Karpas-422 (cell line): ENCODE measurements around the gene HNRNPUL2. TPM values are rescaled to one million over a fixed set of nuclear protein-coding genes. Genes with fewer than 3 reads are reported as not detected.
A peak's percentile ranks its signal among the peaks of the same experiment; 100 is the strongest.
"Not testable (repeated sequence)": the region's sequence is repeated elsewhere in the genome, so short reads cannot be mapped to it uniquely, and the experiment has no call there.

Experiments
- DNase-seq: peaks from one replicate; pipeline ENCODE4 v3.0.0-alpha.2; 2015
- H2AFZ ChIP-seq: fragments of 200-600 bp; sonication (generic); 2 replicates; pipeline ENCODE4 v1.6.1; 2014; ENCODE audit warnings: antibody characterized with exemption, low read length, mixed read lengths
- H3K27ac ChIP-seq: fragments of 200-600 bp; sonication (generic); 2 replicates; pipeline ENCODE4 v1.5.1; 2014; ENCODE audit warnings: mild to moderate bottlenecking, low read length, moderate library complexity
- H3K27me3 ChIP-seq: fragments of 200-600 bp; sonication (generic); 2 replicates; pipeline ENCODE4 v1.6.1; 2014; ENCODE audit warnings: low read length, mixed read lengths
- H3K36me3 ChIP-seq: fragments of 200-600 bp; sonication (generic); 2 replicates; pipeline ENCODE4 v1.6.1; 2014; ENCODE audit warnings: low read length, mixed read lengths; ENCODE audit not compliant: insufficient read depth
- H3K4me1 ChIP-seq: fragments of 200-600 bp; sonication (generic); 2 replicates; pipeline ENCODE4 v1.6.1; 2014; ENCODE audit warnings: mild to moderate bottlenecking, low read length, mixed read lengths
- H3K4me2 ChIP-seq: fragments of 200-600 bp; sonication (generic); 2 replicates; pipeline ENCODE4 v1.6.1; 2014; ENCODE audit warnings: low read length, low read depth, mild to moderate bottlenecking; ENCODE audit not compliant: poor library complexity, severe bottlenecking
- H3K4me3 ChIP-seq: fragments of 200-600 bp; sonication (generic); 2 replicates; pipeline ENCODE4 v1.5.1; 2014; ENCODE audit warnings: mild to moderate bottlenecking, antibody characterized with exemption, low read length, mixed read lengths
- H3K79me2 ChIP-seq: fragments of 200-600 bp; sonication (generic); 2 replicates; pipeline ENCODE4 v1.6.1; 2014; ENCODE audit warnings: mild to moderate bottlenecking, low read length, mixed read lengths
- H3K9ac ChIP-seq: fragments of 200-600 bp; sonication (generic); 2 replicates; pipeline ENCODE4 v1.6.0; 2014; ENCODE audit warnings: low read length
- H3K9me2 ChIP-seq: fragments of 200-600 bp; sonication (generic), shearing (Covaris generic); replicated peaks from 2 replicates; pipeline ENCODE4 v1.6.0; 2014; ENCODE audit warnings: mild to moderate bottlenecking, low read length, moderate library complexity; ENCODE audit not compliant: insufficient read depth
- H3K9me3 ChIP-seq: fragments of 300-700, 200-600 bp; sonication (generic); 2 replicates; pipeline ENCODE4 v1.6.1; 2014; ENCODE audit warnings: low read length, mixed read lengths
- H4K20me1 ChIP-seq: fragments of 200-600 bp; sonication (generic); 2 replicates; pipeline ENCODE4 v1.6.1; 2014; ENCODE audit warnings: mild to moderate bottlenecking, antibody characterized with exemption, low read length, low read depth; ENCODE audit not compliant: insufficient read depth
- total RNA-seq: library from RNA; depleted of rRNA; stranded (reverse); fragments of >200 nt; shearing (Covaris generic); gene quantifications from 2 replicates; pipeline ENCODE4 v1.2.3, GENCODE V29; 2014; ENCODE audit warnings: low replicate concordance

HNRNPUL2 gene
- total RNA-seq, 1 experiment from 2014 or later, result 13.9 TPM

DNA sequence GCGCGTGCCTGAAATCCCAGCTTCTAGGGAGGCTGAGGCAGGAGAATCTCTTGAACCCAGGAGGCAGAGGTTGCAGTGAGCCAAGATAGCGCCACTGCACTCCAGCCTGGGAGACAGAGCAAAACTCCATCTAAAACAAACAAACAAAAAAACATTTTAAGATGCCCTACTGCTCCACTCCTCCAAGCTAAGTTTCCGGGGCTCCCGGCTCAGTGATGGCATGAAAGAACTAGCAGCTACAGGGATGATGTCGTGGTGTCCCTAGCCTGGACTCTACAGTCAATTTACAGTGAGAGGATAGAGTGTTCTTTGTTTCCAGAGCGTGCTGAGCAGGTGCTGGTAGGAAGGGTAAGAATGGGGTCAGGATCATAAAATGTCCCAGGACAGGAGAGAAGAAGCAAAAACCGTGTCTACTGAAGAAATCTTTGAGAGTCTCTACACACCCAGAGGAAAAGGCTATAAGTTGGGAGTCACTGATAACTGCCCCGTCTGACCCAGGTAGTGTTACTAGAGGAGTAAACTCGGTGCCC is 27.9 kb upstream of the HNRNPUL2 start:
- Histone ChIP-seq H4K20me1 (no peaks in the 10 kb centered on the region), H3K4me1 (peaks cover 20% of the 10 kb centered on the region), H3K79me2 (peaks cover 17% of the 10 kb centered on the region), H3K27ac (no peak overlapping the region), H3K4me3 (no peak overlapping the region; the same call in 1 of the 2 replicates), H3K27me3 (no peaks in the 10 kb centered on the region), H3K4me2 (peak overlapping the region; percentile 66), H2AFZ (no peak overlapping the region), H3K9ac (no peak overlapping the region; the same call in 1 of the 2 replicates), H3K9me3 (no peaks in the 10 kb centered on the region), H3K36me3 (no peaks in the 10 kb centered on the region), H3K9me2 (no peaks in the 10 kb centered on the region)
- no peak for DNase-seq

DNA sequence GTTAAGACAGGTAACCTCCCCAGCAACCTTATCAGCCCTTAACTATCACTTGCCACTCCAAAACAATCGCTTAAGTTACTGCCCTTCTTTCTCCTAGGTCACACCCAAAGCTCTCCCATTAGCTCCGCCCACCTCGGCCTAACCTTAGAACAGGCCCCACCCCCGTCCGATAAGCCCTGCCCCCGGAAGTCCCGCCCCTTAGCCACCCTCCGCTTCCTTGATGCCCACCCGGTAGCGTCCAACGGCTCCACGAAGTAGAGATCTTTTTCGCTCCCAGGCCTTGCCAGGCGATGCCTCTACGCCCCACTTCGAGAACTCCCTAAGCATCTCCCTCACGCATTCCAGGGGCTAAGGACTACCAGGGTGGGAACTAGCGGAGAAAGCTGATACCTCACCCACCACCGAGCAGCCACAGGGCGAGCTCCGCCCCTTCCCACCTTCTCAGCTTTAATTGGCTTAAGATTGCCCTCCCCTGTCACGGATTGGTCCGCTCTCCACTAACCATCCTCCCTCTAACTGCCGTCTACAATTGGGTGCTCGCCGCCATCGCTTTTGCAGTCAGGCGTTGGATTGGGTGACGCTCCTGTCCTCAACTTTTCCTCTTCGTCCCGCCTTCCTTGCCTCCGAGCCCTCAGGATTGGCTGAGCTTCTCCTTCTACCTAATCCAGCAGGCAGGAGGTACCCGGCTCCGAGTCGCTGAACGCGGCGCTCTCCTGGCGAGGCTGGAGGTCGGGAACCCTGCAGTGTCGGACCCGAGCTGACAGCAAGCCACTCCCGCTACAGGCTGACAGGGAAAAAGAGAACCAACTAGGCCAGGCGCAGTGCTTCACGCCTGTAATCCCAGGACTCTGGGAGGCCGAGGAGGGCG is 26.7 kb upstream of the HNRNPUL2 start, which contains the start of gene ZBTB3:
Gene ZBTB3, minus strand, starts transcription at position 425 of the 868 bp plus-strand sequence. CDS start 496 bp downstream, outside the sequence.
- Histone ChIP-seq H3K27me3 (no peaks in the 10 kb centered on the region), H3K4me3 (peak within 1 kb of the TSS; percentile 84), H3K36me3 (no peaks in the 10 kb centered on the region), H3K4me1 (peaks cover 16% of the 10 kb centered on the region), H3K9me3 (no peaks in the 10 kb centered on the region), H4K20me1 (no peaks in the 10 kb centered on the region), H3K4me2 (peak within 1 kb of the TSS; percentile 66), H3K79me2 (peaks cover 17% of the 10 kb centered on the region), H2AFZ (peak within 1 kb of the TSS; percentile 87; the same call in 1 of the 2 replicates), H3K27ac (peak within 1 kb of the TSS; percentile 79), H3K9ac (peak within 1 kb of the TSS; percentile 87), H3K9me2 (no peaks in the 10 kb centered on the region)
- DNase-seq, result peak; percentile 98

DNA sequence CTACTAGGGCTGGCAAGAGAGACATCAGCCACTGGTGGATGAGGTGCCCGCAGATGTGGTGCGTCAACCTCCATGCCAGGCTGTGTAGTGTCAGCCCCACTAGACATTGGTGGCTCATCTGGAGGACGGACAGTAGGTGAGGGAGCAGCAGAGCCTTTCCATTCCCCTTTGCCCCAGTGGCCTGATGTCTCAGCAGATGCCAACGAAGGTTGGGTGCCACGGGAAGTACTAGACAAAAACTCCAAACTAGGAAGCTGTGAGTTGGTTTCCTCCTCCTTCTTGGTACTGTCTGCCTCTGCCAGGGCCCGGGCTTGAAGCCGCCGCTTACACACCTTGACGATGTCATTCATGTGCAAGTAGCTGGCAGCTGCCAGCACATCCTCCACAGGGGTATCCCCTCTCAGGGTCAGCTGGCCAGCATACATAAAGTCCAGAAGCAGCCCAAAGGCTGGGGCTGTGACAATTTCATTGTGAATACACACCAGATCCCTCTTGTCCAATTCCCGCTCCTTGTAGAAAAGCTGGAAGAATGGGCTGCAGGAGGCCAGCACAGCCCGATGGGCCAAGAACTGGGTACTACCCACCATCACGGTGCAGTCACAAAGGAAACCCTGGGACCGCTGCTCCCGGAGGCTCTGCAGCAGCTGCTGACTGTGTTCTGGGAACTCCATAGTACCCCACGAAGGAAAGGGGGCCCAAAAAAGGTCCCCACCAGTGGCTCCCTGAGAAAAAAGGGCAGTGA is 25.9 kb upstream of the HNRNPUL2 start:
- no peak overlapping the region for H2AFZ ChIP-seq
- H3K4me2 ChIP-seq, result peak overlapping the region; percentile 65
- no peaks in the 10 kb centered on the region for H3K36me3 ChIP-seq
- H3K4me1 ChIP-seq, result peaks cover 17% of the 10 kb centered on the region
- H3K9ac ChIP-seq, result peak overlapping the region; percentile 87
- H3K79me2 ChIP-seq, result peaks cover 17% of the 10 kb centered on the region
- no peak for DNase-seq
- no peaks in the 10 kb centered on the region for H3K9me3 ChIP-seq
- H4K20me1 ChIP-seq, result no peaks in the 10 kb centered on the region
- peak overlapping the region; percentile 84 for H3K4me3 ChIP-seq
- no peaks in the 10 kb centered on the region for H3K27me3 ChIP-seq
- H3K27ac ChIP-seq, result no peak overlapping the region
- H3K9me2 ChIP-seq, result no peaks in the 10 kb centered on the region

DNA sequence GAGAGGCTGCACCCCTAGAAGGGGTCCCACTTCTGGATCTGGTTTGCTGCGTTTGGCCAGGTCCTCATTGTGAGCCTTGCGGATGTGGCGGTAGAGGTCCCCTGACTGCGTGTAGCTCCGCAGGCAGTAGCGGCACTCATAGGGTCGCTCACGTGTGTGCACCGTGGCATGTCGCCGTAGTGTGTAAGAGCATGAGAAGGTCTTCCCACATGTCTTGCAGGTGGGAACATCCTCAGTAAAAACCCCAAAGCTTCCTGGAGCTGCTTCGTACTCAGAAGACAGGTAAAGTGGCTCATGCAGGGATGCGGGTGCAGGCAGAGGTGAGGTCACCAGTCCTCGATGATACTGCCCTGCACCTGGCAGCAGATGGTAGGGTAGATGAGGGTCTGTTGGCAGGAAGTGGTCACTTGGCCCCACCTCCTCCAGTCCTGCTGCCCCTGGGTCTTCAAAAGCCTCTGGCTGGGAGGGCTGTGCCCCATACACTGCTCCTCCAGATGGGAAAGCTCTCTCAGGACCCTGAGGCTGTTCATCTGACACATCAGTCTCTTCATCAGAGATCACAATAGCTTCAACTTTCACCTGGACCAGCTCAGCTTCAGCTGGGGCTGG is 25.0 kb upstream of the HNRNPUL2 start:
- Histone ChIP-seq H3K9ac (peak overlapping the region; percentile 17; the same call in 1 of the 2 replicates), H3K27ac (no peak overlapping the region), H3K4me2 (peak overlapping the region; percentile 65)

DNA sequence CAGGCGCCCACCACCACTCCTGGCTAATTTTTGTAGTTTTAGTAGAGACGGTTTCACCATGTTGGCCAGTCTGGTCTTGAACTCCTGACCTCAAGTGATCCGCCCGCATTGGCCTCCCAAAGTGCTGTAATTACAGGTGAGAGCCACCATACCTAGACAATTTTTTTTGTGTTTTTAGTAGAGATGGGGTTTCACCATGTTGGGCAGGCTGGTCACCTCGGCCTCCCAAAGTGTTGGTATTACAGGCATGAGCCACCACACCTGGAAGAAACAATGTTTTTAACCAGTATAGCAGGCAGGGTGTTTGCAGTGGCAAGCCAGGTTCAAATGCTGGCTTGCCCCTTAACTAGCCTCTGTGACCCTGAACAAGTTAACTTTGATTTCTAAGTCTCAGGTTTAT is 22.7 kb upstream of the HNRNPUL2 start:
- not testable (repeated sequence) for DNase-seq, H3K4me3 ChIP-seq

More for the DNA sequence above, 25.0 kb upstream of the HNRNPUL2 start:
- no peak for DNase-seq
- no peaks in the 10 kb centered on the region for H3K9me2 ChIP-seq
- H3K79me2 ChIP-seq, result peaks cover 17% of the 10 kb centered on the region
- H3K4me1 ChIP-seq, result peaks cover 26% of the 10 kb centered on the region
- H3K27me3 ChIP-seq, result no peaks in the 10 kb centered on the region
- H3K9me3 ChIP-seq, result no peaks in the 10 kb centered on the region
- H4K20me1 ChIP-seq, result no peaks in the 10 kb centered on the region
- H2AFZ ChIP-seq, result no peak overlapping the region
- no peaks in the 10 kb centered on the region for H3K36me3 ChIP-seq
- no peak overlapping the region for H3K4me3 ChIP-seq

DNA sequence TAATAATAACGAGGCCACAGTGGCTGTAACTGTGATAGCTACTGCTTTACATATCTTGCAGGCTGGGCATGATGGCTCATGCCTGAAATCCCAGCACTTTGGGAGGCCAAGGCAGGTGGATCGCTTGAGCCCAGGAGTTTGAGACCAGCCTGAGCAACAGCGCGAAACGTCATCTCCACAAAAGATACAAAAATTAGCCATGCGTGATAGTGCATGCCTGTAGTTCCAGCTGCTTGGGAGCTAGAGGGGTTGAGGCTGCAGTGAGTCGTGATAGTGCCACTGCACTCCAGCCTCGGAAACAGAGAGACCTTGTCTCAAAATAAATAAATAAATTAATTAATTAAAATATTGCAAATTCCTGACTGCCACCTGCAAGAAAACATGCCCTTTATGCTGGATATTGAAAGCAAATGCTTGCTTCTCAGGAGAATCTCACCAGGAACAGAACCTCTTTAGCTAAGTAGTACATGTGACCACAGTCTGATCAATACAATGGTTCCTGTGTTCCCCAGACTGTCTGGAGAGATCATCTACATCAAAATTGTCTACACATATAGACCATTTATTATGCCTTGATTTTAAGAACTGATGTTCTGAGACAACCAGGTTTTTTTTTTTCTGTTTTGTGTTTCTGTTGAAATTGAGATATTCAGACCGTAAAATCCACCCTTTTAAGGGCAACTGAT is 20.4 kb upstream of the HNRNPUL2 start:
- Histone ChIP-seq H3K36me3 (no peaks in the 10 kb centered on the region), H3K27ac (peak overlapping the region; percentile 57), H3K9me3 (no peaks in the 10 kb centered on the region), H3K4me3 (no peak overlapping the region), H3K79me2 (peaks cover 8% of the 10 kb centered on the region), H3K9ac (peak overlapping the region; percentile 39; the same call in 1 of the 2 replicates), H3K4me2 (peak overlapping the region; percentile 23), H3K27me3 (no peaks in the 10 kb centered on the region), H3K9me2 (no peaks in the 10 kb centered on the region), H2AFZ (peak overlapping the region; percentile 42), H4K20me1 (no peaks in the 10 kb centered on the region), H3K4me1 (peaks cover 11% of the 10 kb centered on the region)
- no peak for DNase-seq

More for the DNA sequence above, 22.7 kb upstream of the HNRNPUL2 start:
- H2AFZ ChIP-seq, H3K9me3 ChIP-seq, H3K27ac ChIP-seq, H3K4me2 ChIP-seq, H3K27me3 ChIP-seq, H3K36me3 ChIP-seq, H4K20me1 ChIP-seq, H3K9ac ChIP-seq, H3K9me2 ChIP-seq: not testable (repeated sequence)
- Histone ChIP-seq H3K79me2 (peaks cover 17% of the 10 kb centered on the region), H3K4me1 (peaks cover 27% of the 10 kb centered on the region)

DNA sequence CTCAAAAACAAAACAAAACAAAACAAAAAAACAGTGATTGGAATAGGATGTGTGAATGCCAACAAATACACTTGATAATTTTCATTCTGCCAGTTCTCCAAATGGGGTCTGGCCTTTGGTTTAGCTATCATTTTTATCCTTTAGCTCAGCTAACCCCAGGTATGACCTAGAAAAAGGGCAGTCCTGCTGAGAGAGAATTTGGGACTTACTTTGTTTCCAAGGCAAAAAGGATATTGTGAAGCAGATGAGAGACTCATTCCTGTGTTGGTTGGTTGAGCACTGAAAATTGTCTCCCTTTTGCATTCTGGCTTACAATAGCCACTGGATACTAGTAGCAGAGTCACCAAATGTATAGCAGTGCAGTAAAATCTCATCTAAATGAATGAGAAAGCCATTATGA is 9.9 kb upstream of the HNRNPUL2 start:
- H2AFZ ChIP-seq, result no peak overlapping the region
- no peak overlapping the region for H3K27ac ChIP-seq
- H3K4me3 ChIP-seq, result no peak overlapping the region
- H3K4me2 ChIP-seq, result no peak overlapping the region
- H3K79me2 ChIP-seq, result peaks cover 5% of the 10 kb centered on the region
- no peaks in the 10 kb centered on the region for H4K20me1 ChIP-seq
- H3K27me3 ChIP-seq, result no peaks in the 10 kb centered on the region
- H3K4me1 ChIP-seq, result no peaks in the 10 kb centered on the region
- peaks cover 24% of the 10 kb centered on the region for H3K36me3 ChIP-seq
- no peak overlapping the region for H3K9ac ChIP-seq
- no peak for DNase-seq
- H3K9me3 ChIP-seq, result no peaks in the 10 kb centered on the region
- no peaks in the 10 kb centered on the region for H3K9me2 ChIP-seq
